DOHH2 (cell line): Measurements from ENCODE around the gene SUN1.

Experiments
- H3F3A ChIP-seq: fragments of 200-600 bp; sonication (generic), shearing (Covaris generic); 2 replicates; pipeline ENCODE4 v1.6.0; 2016; ENCODE audit warnings: antibody characterized with exemption, mild to moderate bottlenecking; ENCODE audit not compliant: control insufficient read depth, insufficient read depth
- H3K27ac ChIP-seq: fragments of 200-600 bp; sonication (generic); 2 replicates; pipeline ENCODE4 v1.5.1; 2014; ENCODE audit warnings: low read depth, mild to moderate bottlenecking, low read length, moderate library complexity
- H3K27me3 ChIP-seq: fragments of 200-600 bp; sonication (generic); 2 replicates; pipeline ENCODE4 v1.6.1; 2014; ENCODE audit warnings: mild to moderate bottlenecking, low read length, mixed read lengths; ENCODE audit not compliant: control insufficient read depth
- H3K36me3 ChIP-seq: fragments of 200-600 bp; sonication (generic); 2 replicates; pipeline ENCODE4 v1.6.1; 2014; ENCODE audit warnings: mild to moderate bottlenecking, low read length, moderate library complexity, mixed read lengths; ENCODE audit not compliant: control insufficient read depth
- H3K4me1 ChIP-seq: fragments of 200-600 bp; sonication (generic); 2 replicates; pipeline ENCODE4 v1.6.1; 2014; ENCODE audit warnings: mild to moderate bottlenecking, low read length, mixed read lengths; ENCODE audit not compliant: control insufficient read depth
- H3K4me2 ChIP-seq: fragments of 200-600 bp; sonication (generic); 2 replicates; pipeline ENCODE4 v1.6.0; 2014; ENCODE audit warnings: mild to moderate bottlenecking, low read length, moderate library complexity
- H3K4me3 ChIP-seq: fragments of 200-600 bp; sonication (generic); 2 replicates; pipeline ENCODE4 v1.5.1; 2014; ENCODE audit warnings: mild to moderate bottlenecking, low read length, mixed read lengths
- H3K79me2 ChIP-seq: fragments of 200-600 bp; sonication (generic); 2 replicates; pipeline ENCODE4 v1.6.1; 2014; ENCODE audit warnings: mild to moderate bottlenecking, low read length, mixed read lengths; ENCODE audit not compliant: control insufficient read depth
- H3K9me2 ChIP-seq: fragments of 200-600 bp; sonication (generic); replicated peaks from 2 replicates; pipeline ENCODE4 v1.6.1; 2014; ENCODE audit warnings: mild to moderate bottlenecking, low read length, mixed read lengths; ENCODE audit not compliant: control insufficient read depth
- H3K9me3 ChIP-seq: fragments of 200-600 bp; sonication (generic); 2 replicates; pipeline ENCODE4 v1.6.1; 2014; ENCODE audit warnings: antibody characterized with exemption, low read length, mixed read lengths; ENCODE audit not compliant: control insufficient read depth, insufficient read depth
- H4K20me1 ChIP-seq: fragments of 200-600 bp; sonication (generic); 2 replicates; pipeline ENCODE4 v1.6.0; 2014; ENCODE audit warnings: low read depth, mild to moderate bottlenecking, antibody characterized with exemption, low read length, moderate library complexity; ENCODE audit not compliant: control insufficient read depth, insufficient read depth
- EZH2phosphoT487 ChIP-seq: fragments of 200-600 bp; sonication (generic); IDR thresholded peaks from 2 replicates; pipeline ENCODE4 v1.6.1; 2017; ENCODE audit warnings: borderline replicate concordance, mild to moderate bottlenecking, antibody characterized with exemption, low read length, moderate library complexity, mixed read lengths
- TF ChIP-seq, protein P1 (sequence below): fragments of 200-600 bp; sonication (generic); IDR thresholded peaks from one replicate; pipeline ENCODE4 v1.5.1; 2014; ENCODE audit warnings: antibody characterized with exemption, mild to moderate bottlenecking, low read depth, low read length; ENCODE audit not compliant: poor library complexity, severe bottlenecking

SUN1 gene

DNA sequence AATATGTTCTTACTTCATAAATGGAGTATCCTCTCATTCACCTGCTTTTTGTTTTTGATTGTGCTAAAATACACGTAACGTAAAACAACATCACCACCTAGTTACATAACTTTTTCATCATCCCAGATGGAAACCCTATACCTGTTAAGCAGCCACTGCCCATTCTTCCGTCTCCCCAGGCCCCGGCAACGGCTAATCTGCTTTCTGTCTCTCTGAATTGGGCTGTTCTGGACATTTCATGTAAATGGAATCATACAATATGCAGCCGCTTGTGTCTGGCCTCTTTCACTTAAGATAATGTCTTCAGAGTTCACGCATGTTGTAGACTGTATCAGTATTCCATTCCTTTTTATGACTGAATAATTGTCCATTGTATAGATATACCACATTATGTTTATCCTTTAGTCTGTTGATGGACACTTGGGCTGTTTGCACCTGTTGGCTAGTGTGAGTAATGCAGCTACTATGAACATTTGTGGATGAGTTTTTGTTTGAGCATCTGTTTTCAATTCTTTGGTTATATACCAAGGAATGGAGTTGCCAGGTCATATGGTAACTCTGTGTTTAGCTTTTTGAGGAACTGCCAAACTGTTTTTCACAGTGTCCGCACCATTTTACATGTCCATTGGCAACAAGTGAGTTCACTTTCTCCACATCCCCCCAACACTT, 14.1 kb upstream of the SUN1 start:
- H3K9me3 ChIP-seq: no peaks in the 10 kb centered on the region; the same call in 1 of the 2 replicates
- peak overlapping the region; percentile 90 for H3K4me3 ChIP-seq
- peaks cover 23% of the 10 kb centered on the region for H4K20me1 ChIP-seq
- no peaks in the 10 kb centered on the region; the same call in 1 of the 2 replicates for H3F3A ChIP-seq
- H3K4me1 ChIP-seq: peaks cover 49% of the 10 kb centered on the region
- H3K36me3 ChIP-seq: peaks cover 26% of the 10 kb centered on the region
- peaks cover 65% of the 10 kb centered on the region for H3K79me2 ChIP-seq
- peaks cover 20% of the 10 kb centered on the region for H3K27me3 ChIP-seq
- H3K4me2 ChIP-seq: peak overlapping the region; percentile 69
- H3K27ac ChIP-seq: no peak overlapping the region
- H3K9me2 ChIP-seq: no peaks in the 10 kb centered on the region
- TF ChIP-seq, protein P1, sequence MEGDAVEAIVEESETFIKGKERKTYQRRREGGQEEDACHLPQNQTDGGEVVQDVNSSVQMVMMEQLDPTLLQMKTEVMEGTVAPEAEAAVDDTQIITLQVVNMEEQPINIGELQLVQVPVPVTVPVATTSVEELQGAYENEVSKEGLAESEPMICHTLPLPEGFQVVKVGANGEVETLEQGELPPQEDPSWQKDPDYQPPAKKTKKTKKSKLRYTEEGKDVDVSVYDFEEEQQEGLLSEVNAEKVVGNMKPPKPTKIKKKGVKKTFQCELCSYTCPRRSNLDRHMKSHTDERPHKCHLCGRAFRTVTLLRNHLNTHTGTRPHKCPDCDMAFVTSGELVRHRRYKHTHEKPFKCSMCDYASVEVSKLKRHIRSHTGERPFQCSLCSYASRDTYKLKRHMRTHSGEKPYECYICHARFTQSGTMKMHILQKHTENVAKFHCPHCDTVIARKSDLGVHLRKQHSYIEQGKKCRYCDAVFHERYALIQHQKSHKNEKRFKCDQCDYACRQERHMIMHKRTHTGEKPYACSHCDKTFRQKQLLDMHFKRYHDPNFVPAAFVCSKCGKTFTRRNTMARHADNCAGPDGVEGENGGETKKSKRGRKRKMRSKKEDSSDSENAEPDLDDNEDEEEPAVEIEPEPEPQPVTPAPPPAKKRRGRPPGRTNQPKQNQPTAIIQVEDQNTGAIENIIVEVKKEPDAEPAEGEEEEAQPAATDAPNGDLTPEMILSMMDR: peak; percentile 73
- no peak for TF ChIP-seq EZH2phosphoT487

DNA sequence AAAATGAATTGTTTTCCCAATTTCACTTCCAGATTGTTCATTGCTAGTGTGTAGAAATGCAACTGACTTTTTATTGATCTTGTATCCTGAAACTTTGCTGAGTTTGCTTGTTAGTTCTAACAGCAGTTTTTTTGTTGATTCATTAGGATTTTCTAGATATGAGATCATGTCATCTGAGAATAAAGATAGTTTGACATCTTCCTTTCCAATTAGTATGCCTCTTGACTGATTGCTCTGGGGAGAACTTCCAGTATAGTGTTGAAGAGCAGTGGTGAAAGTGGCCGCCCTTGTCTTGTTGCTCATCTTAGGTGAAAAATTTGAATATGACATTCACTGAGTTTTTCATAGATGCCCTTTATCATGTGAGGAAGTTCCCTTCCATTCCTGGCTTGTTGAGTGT, 11.9 kb upstream of the SUN1 start:
- peaks cover 33% of the 10 kb centered on the region for H4K20me1 ChIP-seq
- H3K79me2 ChIP-seq: peaks cover 87% of the 10 kb centered on the region
- H3K36me3 ChIP-seq: peaks cover 33% of the 10 kb centered on the region
- no peak for TF ChIP-seq EZH2phosphoT487
- TF ChIP-seq, protein P1: no peak
- no peaks in the 10 kb centered on the region for H3K9me2 ChIP-seq
- no peak overlapping the region for H3K27ac ChIP-seq
- H3K4me1 ChIP-seq: peaks cover 42% of the 10 kb centered on the region
- H3K4me2 ChIP-seq: peak overlapping the region; percentile 37
- peaks cover 6% of the 10 kb centered on the region for H3K27me3 ChIP-seq
- peak overlapping the region; percentile 1; the same call in 1 of the 2 replicates for H3K4me3 ChIP-seq
- H3K9me3 ChIP-seq: no peaks in the 10 kb centered on the region; the same call in 1 of the 2 replicates
- H3F3A ChIP-seq: no peaks in the 10 kb centered on the region; the same call in 1 of the 2 replicates

DNA sequence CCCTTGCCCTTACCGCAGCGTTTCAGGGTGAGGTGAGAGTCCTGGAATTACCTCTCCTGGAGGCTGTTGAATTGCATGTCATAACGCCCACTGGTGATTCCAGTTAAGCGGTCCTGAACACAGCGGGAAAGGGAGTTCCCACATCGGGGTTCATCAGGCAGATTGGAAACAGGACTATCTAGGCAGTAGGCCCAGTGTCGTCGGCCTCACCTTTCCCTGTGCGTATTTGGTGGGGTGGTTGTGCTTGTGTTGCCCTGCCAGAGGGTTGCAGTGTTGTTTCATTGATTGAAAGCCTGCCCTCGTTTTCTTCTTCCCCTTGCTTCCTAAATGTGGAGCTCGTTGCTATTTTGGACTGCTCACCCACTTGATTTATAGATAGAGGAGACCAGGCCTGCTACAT, 10.6 kb upstream of the SUN1 start:
- no peak overlapping the region for H3K4me3 ChIP-seq
- H3K4me2 ChIP-seq: no peak overlapping the region
- H3K27ac ChIP-seq: no peak overlapping the region
- H3K36me3 ChIP-seq: peaks cover 38% of the 10 kb centered on the region
- peaks cover 36% of the 10 kb centered on the region for H3K4me1 ChIP-seq
- no peaks in the 10 kb centered on the region; the same call in 1 of the 2 replicates for H3F3A ChIP-seq
- H3K9me3 ChIP-seq: no peaks in the 10 kb centered on the region; the same call in 1 of the 2 replicates
- TF ChIP-seq, protein P1: no peak
- TF ChIP-seq EZH2phosphoT487: no peak
- no peaks in the 10 kb centered on the region for H3K9me2 ChIP-seq
- H3K79me2 ChIP-seq: peaks cover 100% of the 10 kb centered on the region
- peaks cover 35% of the 10 kb centered on the region for H4K20me1 ChIP-seq
- H3K27me3 ChIP-seq: no peaks in the 10 kb centered on the region
